Measurements from ENCODE around the gene AGO4. TPM values are rescaled to one million over a fixed set of nuclear protein-coding genes. Genes with fewer than 3 reads are reported as not detected.
"Not testable (repeated sequence)": the region's sequence is repeated elsewhere in the genome, so short reads cannot be mapped to it uniquely, and the experiment has no call there.

Gene AGO4
- total RNA-seq, 1 experiment from 2014 or later, result 14.8 TPM

- peaks cover 16% of the 10 kb centered on the region for H3K4me1 ChIP-seq (ENCODE audit: control insufficient read depth, insufficient read depth, low read length)
- no peaks in the 10 kb centered on the region for H3K9me3 ChIP-seq (ENCODE audit: control insufficient read depth, insufficient read depth, low read depth, low read length)
- intact Hi-C loops (cut with micrococcal nuclease; ENCODE audit: unreplicated experiment) (no loop called here), in situ Hi-C loops (cut with HindIII; ENCODE audit: low pct_unique_long_range_greater_than_20kb, low sequenced_read_pairs) (no loop called here)
- H3K36me3 ChIP-seq (ENCODE audit: control insufficient read depth, insufficient read depth, low read length), result no peaks in the 10 kb centered on the region
- H3K4me3 ChIP-seq (ENCODE audit: low read depth in 2 of 2, low read length in 2 of 2), result no peak overlapping the region
- BruUV-seq (replicated peaks), result TSS peak; percentile 74
- no peak for ATAC-seq
- no peak for DNase-seq (ENCODE audit: low read depth, low spot score)
- H3K27ac ChIP-seq (ENCODE audit: low read length), result peak overlapping the region; percentile 84; the same call in 1 of the 2 replicates
- TF ChIP-seq POLR2AphosphoS5 (IDR thresholded peaks at IDR 0.05; ENCODE audit: low read depth, low read length), result no peak
- TF ChIP-seq CTCF (IDR thresholded peaks at IDR 0.05), result no peak
- no peak for TF ChIP-seq TCF7L2 (IDR thresholded peaks at IDR 0.05; ENCODE audit: low read depth, low read length)
- no peak for TF ChIP-seq SIN3A (IDR thresholded peaks at IDR 0.05; ENCODE audit: borderline replicate concordance, insufficient read depth, low read depth, low read length)
- TF ChIP-seq REST (IDR thresholded peaks at IDR 0.05; ENCODE audit: insufficient read depth in 1 of 2, low read depth in 2 of 2, low read length in 1 of 2), result no peak
- POLR2A ChIA-PET, result interaction anchor here (0.6 kb wide), 1 partner anchor 113 kb away, joined by 6 read pairs; no protein-coding TSS in a partner anchor
- CTCF ChIA-PET, result no interaction called here
- no peaks in the 10 kb centered on the region for H3K27me3 ChIP-seq (ENCODE audit: control insufficient read depth, insufficient read depth, low read length)
These were observed 2.5 kb downstream of the AGO4 start for GRCh38 chr1:35810096-35810881.

GRCh38 chr1:35812754-35813153 is 4.9 kb downstream of the AGO4 start:
- ATAC-seq; POLR2A ChIA-PET; intact Hi-C loops (cut with micrococcal nuclease; ENCODE audit: unreplicated experiment); in situ Hi-C loops (cut with HindIII; ENCODE audit: low pct_unique_long_range_greater_than_20kb, low sequenced_read_pairs); DNase-seq (ENCODE audit: low read depth, low spot score); H3K9me3 ChIP-seq (ENCODE audit: control insufficient read depth, insufficient read depth, low read depth, low read length); H3K27me3 ChIP-seq (ENCODE audit: control insufficient read depth, insufficient read depth, low read length); H3K27ac ChIP-seq (ENCODE audit: low read length); CTCF ChIA-PET; H3K4me3 ChIP-seq (ENCODE audit: low read depth in 2 of 2, low read length in 2 of 2); BruUV-seq (replicated peaks); H3K36me3 ChIP-seq (ENCODE audit: control insufficient read depth, insufficient read depth, low read length): not testable (repeated sequence)
- peaks cover 16% of the 10 kb centered on the region for H3K4me1 ChIP-seq (ENCODE audit: control insufficient read depth, insufficient read depth, low read length)

GRCh38 chr1:35825255-35825654 is 17.4 kb downstream of the AGO4 start:
- H3K4me3 ChIP-seq (ENCODE audit: low read depth in 2 of 2, low read length in 2 of 2), result no peak overlapping the region
- intact Hi-C loops (cut with micrococcal nuclease; ENCODE audit: unreplicated experiment), result no loop called here
- in situ Hi-C loops (cut with HindIII; ENCODE audit: low pct_unique_long_range_greater_than_20kb, low sequenced_read_pairs), result no loop called here
- BruUV-seq (replicated peaks), result no TSS peak
- DNase-seq (ENCODE audit: low read depth, low spot score) (no peak), ATAC-seq (no peak)
- no peak for TF ChIP-seq SIN3A (IDR thresholded peaks at IDR 0.05; ENCODE audit: borderline replicate concordance, insufficient read depth, low read depth, low read length)
- TF ChIP-seq CTCF (IDR thresholded peaks at IDR 0.05), result no peak
- TF ChIP-seq TCF7L2 (IDR thresholded peaks at IDR 0.05; ENCODE audit: low read depth, low read length), result no peak
- H3K4me1 ChIP-seq (ENCODE audit: control insufficient read depth, insufficient read depth, low read length), result no peaks in the 10 kb centered on the region
- ChIA-PET CTCF (interaction anchor here (0.6 kb wide), 1 partner anchor 17 kb away, joined by 4 read pairs; no protein-coding TSS in a partner anchor), POLR2A (no interaction called here)
- no peaks in the 10 kb centered on the region for H3K27me3 ChIP-seq (ENCODE audit: control insufficient read depth, insufficient read depth, low read length)
- H3K9me3 ChIP-seq (ENCODE audit: control insufficient read depth, insufficient read depth, low read depth, low read length), result no peaks in the 10 kb centered on the region
- H3K36me3 ChIP-seq (ENCODE audit: control insufficient read depth, insufficient read depth, low read length), result peaks cover 3% of the 10 kb centered on the region; the same call in 1 of the 2 replicates
- no peak overlapping the region for H3K27ac ChIP-seq (ENCODE audit: low read length)

Data from Panc1 (cell line).